Renal cortex interstitium (tissue), 11 donors: ENCODE measurements around the gene DIO3. TPM values are rescaled to one million over a fixed set of nuclear protein-coding genes. Genes with fewer than 3 reads are reported as not detected.

Experiments
- DNase-seq, 11 donors: peaks; one replicate each; pipeline ENCODE4 v3.0.0-alpha.2; 2013; ENCODE audit warnings: low read depth in 9 of 11, low spot score in 4 of 11; ENCODE audit errors: extremely low read depth in 1 of 11
- polyA plus RNA-seq, 3 donors: library from polyadenylated mRNA; unstranded; fragments of 120-200 nt; gene quantifications; one replicate each; pipeline ENCODE4 v1.2.1, GENCODE V29; 2013; ENCODE audit not compliant: insufficient read length in 3 of 3

The DIO3 gene
- polyA plus RNA-seq, 3 donors, result 0.08 to 0.16 (median 0.16) TPM

GRCh38 chr14:101604935-101605780, 43.9 kb downstream of the DIO3 start:
- no peak for DNase-seq

GRCh38 chr14:101605836-101606235, 44.5 kb downstream of the DIO3 start:
- DNase-seq, result no peak

Other genes with a start within 250 kb of the DIO3 start
- 100 to 1,000 TPM in 2 of 3 donors, 10 to 100 TPM in 1; 96.6 to 115 (median 101) TPM for gene PPP2R5C, start 200.2 kb downstream of the DIO3 start, polyA plus RNA-seq